ENCODE data around the gene OGDH.

GRCh38 chr7:44618753-44619152, 12.3 kb downstream of the OGDH start:
- TF ChIP-seq CTCF (IDR thresholded peaks at IDR 0.05) (no peak), POLR2A (IDR thresholded peaks at IDR 0.05) (no peak)
